AML-193 (cell line): ENCODE data around the gene SRGAP3.

Experiments used
- DNase-seq, 2 experiments: peaks; one replicate each; lab custom pipeline; 2025; lab: John Stamatoyannopoulos, UW

SRGAP3 gene

GRCh38 chr3:9115336-9115735 is 134.1 kb downstream of the SRGAP3 start:
- DNase-seq = no peak

- no peak for DNase-seq
Measured at GRCh38 chr3:9113040-9113439, 136.4 kb downstream of the SRGAP3 start.

- DNase-seq = no peak
Measured at GRCh38 chr3:9111866-9112265, 137.6 kb downstream of the SRGAP3 start.

GRCh38 chr3:9111417-9111816 is 138.0 kb downstream of the SRGAP3 start:
- DNase-seq = no peak

GRCh38 chr3:9110802-9111201 is 138.6 kb downstream of the SRGAP3 start:
- DNase-seq = no peak

GRCh38 chr3:9110316-9110715 is 139.1 kb downstream of the SRGAP3 start:
- DNase-seq = no peak

- no peak for DNase-seq
Measured at GRCh38 chr3:9109568-9109914, 139.9 kb downstream of the SRGAP3 start.

GRCh38 chr3:9108876-9109567 is 140.4 kb downstream of the SRGAP3 start:
- no peak for DNase-seq

GRCh38 chr3:9107738-9108137 is 141.7 kb downstream of the SRGAP3 start:
- no peak for DNase-seq

- DNase-seq = no peak
Measured at GRCh38 chr3:9105421-9105820, 144.0 kb downstream of the SRGAP3 start.

GRCh38 chr3:9104121-9104520 is 145.3 kb downstream of the SRGAP3 start:
- DNase-seq = no peak

GRCh38 chr3:9102240-9102981 is 147.0 kb downstream of the SRGAP3 start:
- no peak for DNase-seq

GRCh38 chr3:9101286-9101685 is 148.2 kb downstream of the SRGAP3 start:
- DNase-seq = no peak

- no peak for DNase-seq
Measured at GRCh38 chr3:9100513-9100894, 148.9 kb downstream of the SRGAP3 start.

GRCh38 chr3:9099702-9100512 is 149.5 kb downstream of the SRGAP3 start:
- DNase-seq = no peak

- DNase-seq = no peak
Measured at GRCh38 chr3:9098716-9099675, 150.4 kb downstream of the SRGAP3 start.

- no peak for DNase-seq
Measured at GRCh38 chr3:9097495-9097894, 152.0 kb downstream of the SRGAP3 start.

GRCh38 chr3:9091486-9092235 is 157.8 kb downstream of the SRGAP3 start:
- DNase-seq = no peak

GRCh38 chr3:9088441-9089353 is 160.7 kb downstream of the SRGAP3 start:
- DNase-seq = no peak

GRCh38 chr3:9087831-9088413 is 161.5 kb downstream of the SRGAP3 start:
- peak; percentile 82 to 83 for DNase-seq
